ENCODE results near the gene ARAP2. TPM values are rescaled to one million over a fixed set of nuclear protein-coding genes. Genes with fewer than 3 reads are reported as not detected.

ARAP2 gene
- total and polyA plus RNA-seq, 9 donors, result 0.76 to 77.3 (median 5.9) TPM

DNA sequence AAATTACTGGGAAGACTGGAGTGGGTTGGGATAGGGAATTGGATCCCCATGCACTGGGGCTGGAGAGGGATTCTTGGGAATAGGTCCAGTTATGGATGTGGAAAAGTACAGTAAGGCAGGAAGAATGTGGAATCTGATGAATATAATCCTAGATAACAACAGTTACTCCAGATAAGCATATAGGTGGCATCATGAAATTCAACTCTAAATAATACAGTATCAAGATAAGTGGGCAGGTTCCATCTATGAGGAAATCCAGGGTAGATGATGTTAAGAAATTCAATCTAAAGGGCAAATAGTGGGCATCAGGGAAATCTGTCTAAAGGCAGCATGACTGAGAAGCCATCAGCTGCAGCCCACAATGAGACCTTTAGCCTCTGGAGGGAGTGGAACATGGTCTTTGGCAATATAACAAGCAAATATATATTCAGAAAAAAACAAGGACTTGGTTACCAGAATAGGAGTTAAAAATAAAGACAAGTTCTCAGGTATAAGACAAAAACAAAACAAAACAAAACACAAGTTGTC lies 38.3 kb upstream of the ARAP2 start:
- Histone ChIP-seq H3K9me3 (no peaks in the 10 kb centered on the region), H3K4me3 (no peak overlapping the region), H3K27me3 (no peaks in the 10 kb centered on the region), H3K36me3 (no peaks in the 10 kb centered on the region), H3K27ac (no peak overlapping the region), H3K4me1 (ENCODE audit: insufficient read depth) (no peaks in the 10 kb centered on the region)
- TF ChIP-seq EP300 (IDR thresholded peaks at IDR 0.05) (no peak), POLR2A (IDR thresholded peaks at IDR 0.05) (no peak)
- TF ChIP-seq, protein P1, sequence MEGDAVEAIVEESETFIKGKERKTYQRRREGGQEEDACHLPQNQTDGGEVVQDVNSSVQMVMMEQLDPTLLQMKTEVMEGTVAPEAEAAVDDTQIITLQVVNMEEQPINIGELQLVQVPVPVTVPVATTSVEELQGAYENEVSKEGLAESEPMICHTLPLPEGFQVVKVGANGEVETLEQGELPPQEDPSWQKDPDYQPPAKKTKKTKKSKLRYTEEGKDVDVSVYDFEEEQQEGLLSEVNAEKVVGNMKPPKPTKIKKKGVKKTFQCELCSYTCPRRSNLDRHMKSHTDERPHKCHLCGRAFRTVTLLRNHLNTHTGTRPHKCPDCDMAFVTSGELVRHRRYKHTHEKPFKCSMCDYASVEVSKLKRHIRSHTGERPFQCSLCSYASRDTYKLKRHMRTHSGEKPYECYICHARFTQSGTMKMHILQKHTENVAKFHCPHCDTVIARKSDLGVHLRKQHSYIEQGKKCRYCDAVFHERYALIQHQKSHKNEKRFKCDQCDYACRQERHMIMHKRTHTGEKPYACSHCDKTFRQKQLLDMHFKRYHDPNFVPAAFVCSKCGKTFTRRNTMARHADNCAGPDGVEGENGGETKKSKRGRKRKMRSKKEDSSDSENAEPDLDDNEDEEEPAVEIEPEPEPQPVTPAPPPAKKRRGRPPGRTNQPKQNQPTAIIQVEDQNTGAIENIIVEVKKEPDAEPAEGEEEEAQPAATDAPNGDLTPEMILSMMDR (IDR thresholded peaks at IDR 0.05), result no peak
- DNase-seq, result no peak
- intact Hi-C loops (cut with DNase I), result no loop called here

DNA sequence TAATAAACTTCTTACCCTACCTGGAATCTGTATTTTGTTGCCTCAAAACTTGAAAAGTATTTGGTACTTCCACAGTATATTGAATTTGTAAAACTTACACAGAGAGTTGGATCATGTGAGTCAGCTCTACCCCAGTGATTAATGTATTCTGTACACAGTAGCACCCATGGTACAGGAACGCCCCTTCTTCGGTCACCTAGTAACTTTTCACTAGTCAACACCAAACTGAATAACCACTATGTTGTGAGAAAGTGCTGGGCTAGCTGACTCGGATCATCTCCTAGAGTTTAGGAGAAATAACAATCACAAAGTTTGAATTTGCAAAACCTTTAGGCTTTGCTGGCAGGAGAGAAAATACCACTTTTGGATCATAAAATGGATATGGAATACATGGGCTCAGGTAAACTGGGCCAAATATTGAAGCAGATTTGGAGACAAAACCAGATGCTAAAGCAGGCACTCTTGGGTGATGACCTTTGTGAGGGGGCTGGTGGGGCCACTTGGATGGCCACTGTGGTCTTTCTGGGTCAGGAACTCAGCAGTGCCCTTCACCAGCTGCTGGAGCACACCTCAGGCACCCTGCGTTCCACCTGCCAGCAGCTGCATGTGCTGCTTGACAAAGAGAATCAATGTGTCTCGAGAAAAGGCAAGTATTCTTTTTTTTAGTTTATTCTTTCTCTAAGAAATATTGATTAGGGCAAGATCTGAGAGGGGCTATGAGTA lies 37.2 kb upstream of the ARAP2 start, which contains the start of gene DTHD1:
Gene DTHD1 (plus strand): TSS at position 233 of the 723 bp plus-strand sequence. CDS start 143 bp downstream, at position 376.
- Histone ChIP-seq H3K27ac (no peak within 1 kb of the TSS), H3K4me1 (ENCODE audit: insufficient read depth) (no peaks in the 10 kb centered on the region), H3K4me3 (no peak within 1 kb of the TSS), H3K36me3 (no peaks in the 10 kb centered on the region), H3K27me3 (no peaks in the 10 kb centered on the region), H3K9me3 (no peaks in the 10 kb centered on the region)
- DNase-seq, result no peak
- TF ChIP-seq EP300 (IDR thresholded peaks at IDR 0.05) (no peak), POLR2A (IDR thresholded peaks at IDR 0.05) (no peak)
- TF ChIP-seq, protein P1 (IDR thresholded peaks at IDR 0.05), result no peak
- whole genome bisulfite sequencing, 3 donors, result 82 to 93% (median 89%) methylated on average over 5 of the region's 5 CpGs
- intact Hi-C loops (cut with DNase I), result no loop called here

DNA sequence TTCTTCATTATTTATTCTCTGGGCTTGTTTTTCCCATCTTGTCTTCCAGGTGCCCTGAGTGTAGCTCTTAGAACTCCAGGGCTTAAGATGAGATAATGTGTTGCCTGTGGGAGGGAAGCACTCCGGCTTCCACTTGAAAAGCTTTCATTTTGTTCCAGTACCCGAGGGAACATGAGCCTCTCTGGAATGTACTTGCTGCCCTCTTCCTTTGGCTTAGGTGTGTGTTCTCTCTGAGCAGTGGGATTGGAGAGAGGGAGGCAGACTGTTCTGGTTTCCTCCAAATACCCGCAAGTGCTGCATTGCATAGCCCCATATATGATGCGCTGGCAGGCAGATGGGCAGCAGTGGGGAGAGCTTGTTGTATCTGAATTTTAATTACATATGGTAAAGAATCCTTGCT lies 36.2 kb upstream of the ARAP2 start:
- Histone ChIP-seq H3K4me3 (no peak overlapping the region), H3K4me1 (ENCODE audit: insufficient read depth) (no peaks in the 10 kb centered on the region), H3K27ac (no peak overlapping the region), H3K9me3 (no peaks in the 10 kb centered on the region), H3K27me3 (no peaks in the 10 kb centered on the region), H3K36me3 (no peaks in the 10 kb centered on the region)
- intact Hi-C loops (cut with DNase I), result no loop called here
- TF ChIP-seq, protein P1 (IDR thresholded peaks at IDR 0.05), result no peak
- TF ChIP-seq POLR2A (IDR thresholded peaks at IDR 0.05) (no peak), EP300 (IDR thresholded peaks at IDR 0.05) (no peak)
- WGBS, 3 donors, result 13 to 20% (median 15%) methylated on average over 4 of the region's 4 CpGs
- no peak for DNase-seq

DNA sequence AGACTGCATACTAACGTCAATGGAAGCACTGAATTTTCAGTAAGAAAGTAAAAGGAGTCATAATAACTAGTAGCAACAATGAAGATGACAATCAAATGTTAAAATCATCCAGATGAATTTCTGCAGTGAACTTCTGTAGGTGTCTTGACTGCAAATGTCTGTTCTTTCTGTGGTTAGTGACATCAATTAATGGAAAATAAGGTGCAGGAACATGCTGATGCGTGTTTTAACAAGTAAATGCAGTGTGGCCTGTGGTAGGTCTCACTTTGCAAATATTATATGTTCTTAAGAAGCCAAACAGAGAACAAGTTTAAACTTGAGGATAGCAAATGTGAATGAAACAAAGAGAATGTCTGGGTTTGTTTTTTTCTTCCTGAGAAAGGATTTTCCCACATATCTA lies 34.5 kb upstream of the ARAP2 start:
- no peak for DNase-seq
- no peaks in the 10 kb centered on the region for H3K36me3 ChIP-seq
- 76 to 82% (median 79%) methylated on average over 2 of the region's 2 CpGs for WGBS, 3 donors
- no peaks in the 10 kb centered on the region for H3K9me3 ChIP-seq
- intact Hi-C loops (cut with DNase I), result no loop called here
- no peak overlapping the region for H3K27ac ChIP-seq
- no peaks in the 10 kb centered on the region for H3K27me3 ChIP-seq
- no peak overlapping the region for H3K4me3 ChIP-seq
- no peak for TF ChIP-seq POLR2A (IDR thresholded peaks at IDR 0.05)
- TF ChIP-seq EP300 (IDR thresholded peaks at IDR 0.05), result no peak
- TF ChIP-seq, protein P1 (IDR thresholded peaks at IDR 0.05), result no peak
- no peaks in the 10 kb centered on the region for H3K4me1 ChIP-seq (ENCODE audit: insufficient read depth)
